SK-MEL-5 (cell line): ENCODE measurements around the gene DEFB108B. TPM values are rescaled to one million over a fixed set of nuclear protein-coding genes. Genes with fewer than 3 reads are reported as not detected.
"Not testable (repeated sequence)": the region's sequence is repeated elsewhere in the genome, so short reads cannot be mapped to it uniquely, and the experiment has no call there.

Source experiments
- DNase-seq: peaks from one replicate; pipeline ENCODE4 v3.0.0-alpha.2; 2016; ENCODE audit warnings: low read depth, low spot score
- in situ Hi-C: cut with HindIII; loops from 2 replicates; pipeline ENCODE4 v1.10.0; 2016; ENCODE audit warnings: low sequenced_read_pairs, high pct_unique_total_duplicates, low pct_unique_long_range_greater_than_20kb
- small RNA-seq, 2 experiments: library from RNA; depleted of rRNA; stranded (forward); fragments of <200 nt; gene quantifications; one replicate each; pipeline ENCODE3, GENCODE V24; 2014
- total RNA-seq: library from RNA; depleted of rRNA; stranded (reverse); fragments of >200 nt; shearing (Covaris generic); gene quantifications from 2 replicates; pipeline ENCODE4 v1.2.3, GENCODE V29; 2014; rRNA removed

Gene DEFB108B
- total RNA-seq, 1 experiment from 2014 or later: not detected

- DNase-seq, in situ Hi-C loops: not testable (repeated sequence)
Observed at GRCh38 chr11:71885806-71886205, 52.8 kb downstream of the DEFB108B start.

Small RNA genes within 50 kb of the gene (small RNA-seq; reads per million reads assigned to genes)
- gene RNA5SP342: 0 reads per million in 2 experiments

Other genes starting within 250 kb of the DEFB108B start
- gene DEFB131B, start 45.3 kb downstream of the DEFB108B start, total RNA-seq: not detected in 2 replicates
- gene XNDC1N, start 95.4 kb downstream of the DEFB108B start, total RNA-seq: 5.1 and 6.6 TPM in 2 replicates
- 41.9 and 50.9 TPM in 2 replicates for gene RNF121, start 95.8 kb downstream of the DEFB108B start, total RNA-seq
- gene IL18BP, start 165.7 kb downstream of the DEFB108B start, total RNA-seq: 1.6 and 2.6 TPM in 2 replicates
- 118 and 144 TPM in 2 replicates for gene NUMA1, start 247.3 kb downstream of the DEFB108B start, total RNA-seq
- 7.7 and 18.3 TPM in 2 replicates for gene LRRC51, start 247.7 kb downstream of the DEFB108B start, total RNA-seq